Omental fat pad (tissue), 4 donors: ENCODE measurements around the gene GPR39. TPM values are rescaled to one million over a fixed set of nuclear protein-coding genes. Genes with fewer than 3 reads are reported as not detected.

Experiments used
- ATAC-seq: fragments of 150-250 bp; one replicate; pipeline ENCODE4 v1.9.1; 2016; ENCODE audit warnings: mild to moderate bottlenecking, moderate library complexity; ENCODE audit not compliant: low FRiP score
- DNase-seq: peaks from one replicate; pipeline ENCODE4 v3.0.0-alpha.2; 2019; ENCODE audit warnings: low spot score
- total RNA-seq, 4 donors: library from RNA; depleted of rRNA; stranded (reverse); fragments of >200 nt; gene quantifications; one replicate each; pipeline ENCODE4 v1.1.0, GENCODE V29; 2016
- TF ChIP-seq, protein P1 (sequence below), 3 donors: fragments of 450-650 bp; IDR thresholded peaks; one replicate each; pipeline ENCODE4 v1.5.1; 2016 to 2017; ENCODE audit warnings: antibody characterized with exemption in 3 of 3, mild to moderate bottlenecking in 3 of 3, moderate library complexity in 2 of 3

Gene GPR39
- total RNA-seq, 4 donors from 2014 or later, result not detected

DNA sequence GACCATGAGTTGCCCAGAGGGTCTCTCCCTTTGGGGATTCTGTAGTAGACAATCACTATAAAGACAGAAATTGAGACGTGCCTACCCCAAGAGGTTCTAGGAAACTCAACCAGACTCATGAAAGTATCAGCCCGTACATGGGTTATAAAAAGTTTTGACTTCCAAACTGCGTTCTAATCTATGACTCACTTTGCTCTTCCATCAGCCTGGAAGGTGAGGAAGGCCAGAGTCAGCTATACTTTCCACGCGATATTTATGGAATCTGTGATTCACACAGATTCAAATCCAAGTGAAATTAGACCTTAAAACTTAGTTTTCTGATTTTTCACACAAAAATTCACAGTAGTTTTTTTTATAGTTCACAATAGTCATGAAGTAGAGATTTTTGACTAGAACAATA, 261.1 kb downstream of the GPR39 start:
- TF ChIP-seq, protein P1, sequence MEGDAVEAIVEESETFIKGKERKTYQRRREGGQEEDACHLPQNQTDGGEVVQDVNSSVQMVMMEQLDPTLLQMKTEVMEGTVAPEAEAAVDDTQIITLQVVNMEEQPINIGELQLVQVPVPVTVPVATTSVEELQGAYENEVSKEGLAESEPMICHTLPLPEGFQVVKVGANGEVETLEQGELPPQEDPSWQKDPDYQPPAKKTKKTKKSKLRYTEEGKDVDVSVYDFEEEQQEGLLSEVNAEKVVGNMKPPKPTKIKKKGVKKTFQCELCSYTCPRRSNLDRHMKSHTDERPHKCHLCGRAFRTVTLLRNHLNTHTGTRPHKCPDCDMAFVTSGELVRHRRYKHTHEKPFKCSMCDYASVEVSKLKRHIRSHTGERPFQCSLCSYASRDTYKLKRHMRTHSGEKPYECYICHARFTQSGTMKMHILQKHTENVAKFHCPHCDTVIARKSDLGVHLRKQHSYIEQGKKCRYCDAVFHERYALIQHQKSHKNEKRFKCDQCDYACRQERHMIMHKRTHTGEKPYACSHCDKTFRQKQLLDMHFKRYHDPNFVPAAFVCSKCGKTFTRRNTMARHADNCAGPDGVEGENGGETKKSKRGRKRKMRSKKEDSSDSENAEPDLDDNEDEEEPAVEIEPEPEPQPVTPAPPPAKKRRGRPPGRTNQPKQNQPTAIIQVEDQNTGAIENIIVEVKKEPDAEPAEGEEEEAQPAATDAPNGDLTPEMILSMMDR (IDR thresholded peaks at IDR 0.05), result no peak
- DNase-seq (no peak), ATAC-seq (no peak)

DNA sequence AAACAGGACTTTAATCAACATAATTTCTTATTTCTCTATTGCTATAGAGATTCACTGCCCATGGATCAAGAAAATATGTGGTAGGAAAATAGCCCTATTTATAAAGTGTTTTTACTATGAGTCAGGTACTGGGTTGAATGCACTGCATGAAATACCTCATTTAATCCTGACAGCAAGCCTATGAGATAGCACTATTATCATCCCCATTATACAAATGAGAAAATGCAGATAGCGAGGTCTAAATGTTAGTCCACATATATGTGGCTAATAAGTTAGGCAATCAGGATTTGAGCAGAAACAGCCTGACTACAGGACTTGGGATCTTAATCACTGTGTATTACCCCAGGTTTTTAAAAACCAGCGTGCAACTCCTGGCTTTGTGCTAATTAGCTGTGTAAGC, 261.9 kb downstream of the GPR39 start:
- ATAC-seq (no peak), DNase-seq (no peak)
- TF ChIP-seq, protein P1 (IDR thresholded peaks at IDR 0.05), result no peak

DNA sequence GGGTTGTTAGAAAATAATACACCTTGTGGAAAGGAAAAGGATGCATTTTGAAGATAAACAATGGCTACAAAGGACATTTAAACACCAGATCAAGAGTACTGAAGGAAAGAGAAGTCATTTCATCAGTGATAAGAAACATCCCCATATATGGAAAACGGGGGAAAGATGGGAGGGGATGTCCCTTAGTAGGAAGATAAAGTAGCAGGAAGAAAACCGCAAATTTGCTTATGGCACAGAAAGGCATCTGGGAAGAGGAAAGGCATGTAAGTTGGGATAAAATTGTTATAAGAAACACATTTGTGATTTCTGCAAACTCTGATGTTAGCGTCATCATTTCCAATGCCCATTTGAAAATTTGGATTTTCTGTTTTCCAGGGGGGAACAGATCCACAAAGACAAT, 263.9 kb downstream of the GPR39 start:
- no peak for ATAC-seq
- no peak for DNase-seq
- TF ChIP-seq, protein P1 (IDR thresholded peaks at IDR 0.05), result no peak

DNA sequence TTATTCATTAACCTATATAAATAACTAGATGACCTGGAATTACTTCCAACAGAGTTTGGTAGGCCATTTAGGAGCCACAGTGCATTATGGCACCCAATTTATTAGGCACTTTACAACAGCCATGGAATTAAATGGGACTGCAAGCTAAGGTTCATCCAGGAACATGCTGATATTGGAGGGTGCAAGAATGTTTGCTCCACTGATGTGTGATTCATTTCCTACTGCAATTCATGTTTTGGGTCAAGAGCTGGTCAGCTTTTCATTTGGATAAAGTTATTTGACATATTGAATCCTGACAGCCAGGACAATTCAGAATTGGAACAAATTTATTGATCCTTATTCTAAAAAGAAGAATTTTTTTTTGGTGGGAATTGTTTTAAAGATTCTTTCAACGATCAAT, 265.2 kb downstream of the GPR39 start:
- ATAC-seq (no peak), DNase-seq (no peak)
- TF ChIP-seq, protein P1 (IDR thresholded peaks at IDR 0.05), result no peak

DNA sequence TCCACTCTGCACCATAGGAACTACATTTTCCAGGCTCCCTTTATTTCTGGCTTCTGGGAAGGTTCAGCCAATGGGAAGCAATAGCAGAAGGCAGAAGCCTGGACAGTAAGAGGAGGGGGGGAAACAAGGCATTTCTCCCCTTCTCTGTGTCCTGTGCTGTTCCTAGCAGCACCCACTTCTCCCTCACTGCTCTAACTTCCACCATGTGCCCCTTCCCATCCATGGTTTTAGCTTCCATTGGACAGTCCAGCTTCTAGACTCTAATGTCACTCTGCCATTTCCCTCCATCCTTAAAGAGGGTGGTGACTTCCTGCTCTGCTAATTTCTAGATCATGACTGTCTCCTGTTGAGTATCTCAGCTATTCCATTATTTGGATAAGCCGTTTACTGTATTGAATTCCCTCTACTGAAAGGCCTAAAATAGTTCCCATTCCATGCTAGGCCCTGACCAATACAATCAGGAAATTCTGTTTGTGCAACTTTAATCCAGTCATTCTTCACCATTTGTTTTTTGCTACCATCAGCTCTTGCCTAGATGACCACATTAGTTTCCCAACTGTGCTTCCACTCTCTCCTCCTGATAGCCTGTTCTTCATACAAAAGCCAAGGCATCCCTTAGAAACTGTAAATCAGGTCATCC, 274.2 kb downstream of the GPR39 start:
- DNase-seq (no peak), ATAC-seq (no peak)
- TF ChIP-seq, protein P1 (IDR thresholded peaks at IDR 0.05), result no peak

DNA sequence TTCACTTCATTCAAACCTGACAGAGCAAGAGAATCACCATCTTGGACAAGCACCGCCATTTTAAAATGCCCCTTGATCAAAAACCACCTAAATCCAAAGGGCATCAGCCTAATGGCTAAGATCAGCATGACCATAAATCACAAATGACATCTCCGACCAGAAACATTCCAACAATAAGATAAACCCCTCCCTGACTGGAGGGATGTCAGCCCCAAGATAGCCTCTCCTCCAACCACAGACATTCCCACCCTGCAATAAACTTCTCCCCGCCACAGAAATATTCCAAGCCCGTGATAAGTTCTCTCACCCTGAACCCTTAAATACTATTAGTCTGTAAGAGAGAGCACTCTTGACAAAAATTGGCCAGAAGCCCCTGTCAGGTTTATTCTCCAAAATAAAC, 275.0 kb downstream of the GPR39 start:
- ATAC-seq, result no peak
- TF ChIP-seq, protein P1 (IDR thresholded peaks at IDR 0.05), result no peak
- no peak for DNase-seq

DNA sequence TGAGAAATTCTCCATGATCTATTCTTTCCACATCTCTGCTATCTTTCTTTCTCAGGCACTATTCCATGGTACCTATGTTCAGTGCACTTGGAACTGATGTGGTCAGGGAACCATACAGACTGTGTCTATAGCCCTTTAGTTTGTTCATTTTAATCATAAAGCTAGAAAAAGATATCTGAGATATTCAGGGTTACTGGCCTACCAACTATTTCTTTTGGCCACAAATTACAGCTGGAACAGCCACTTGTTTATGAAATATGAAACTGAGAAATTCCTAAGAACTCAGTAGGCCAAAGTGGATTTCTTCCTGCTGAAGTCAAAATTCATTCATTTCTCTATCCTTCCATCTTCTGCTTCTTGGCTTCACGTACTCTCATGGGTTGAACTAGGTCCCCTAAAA, 276.2 kb downstream of the GPR39 start:
- TF ChIP-seq, protein P1 (IDR thresholded peaks at IDR 0.05), result no peak
- DNase-seq (no peak), ATAC-seq (no peak)
